D721Med (cell line): ENCODE results near the gene BACH2.

Source experiments
- DNase-seq: peaks from one replicate; pipeline ENCODE4 v3.0.0; 2011; ENCODE audit warnings: low spot score; ENCODE audit not compliant: insufficient read length
- FAIRE-seq: peaks from 2 replicates; lab custom pipeline; 2011; peaks lifted over from hg19 to GRCh38; lab: Jason Lieb, UNC
- CTCF ChIP-seq: IDR thresholded peaks from 2 replicates; pipeline ENCODE4 v1.5.1; 2012; ENCODE audit warnings: mild to moderate bottlenecking, control low read depth; ENCODE audit not compliant: insufficient read depth; ENCODE audit errors: missing control alignments

BACH2 gene

GRCh38 chr6:90227213-90227612, 69.4 kb downstream of the BACH2 start:
- DNase-seq (no peak), FAIRE-seq (no peak)
- no peak for TF ChIP-seq CTCF

GRCh38 chr6:90226257-90226656, 70.4 kb downstream of the BACH2 start:
- no peak for FAIRE-seq
- no peak for TF ChIP-seq CTCF
- no peak for DNase-seq

GRCh38 chr6:90224196-90224595, 72.4 kb downstream of the BACH2 start:
- FAIRE-seq: no peak
- no peak for TF ChIP-seq CTCF
- DNase-seq: no peak

GRCh38 chr6:90222724-90223198, 73.9 kb downstream of the BACH2 start:
- DNase-seq: no peak
- FAIRE-seq: no peak

GRCh38 chr6:90222008-90222407, 74.6 kb downstream of the BACH2 start:
- FAIRE-seq: no peak
- no peak for TF ChIP-seq CTCF
- DNase-seq: no peak

More at GRCh38 chr6:90222724-90223198, 73.9 kb downstream of the BACH2 start:
- TF ChIP-seq CTCF: no peak

- no peak for TF ChIP-seq CTCF
- FAIRE-seq (no peak), DNase-seq (no peak)
Measured at GRCh38 chr6:90221403-90221802, 75.2 kb downstream of the BACH2 start.

- DNase-seq (no peak), FAIRE-seq (no peak)
- no peak for TF ChIP-seq CTCF
Measured at GRCh38 chr6:90220273-90220672, 76.4 kb downstream of the BACH2 start.
